HAP-1 (cell line): ENCODE results near the gene SYTL4.
A peak's percentile ranks its signal among the peaks of the same experiment; 100 is the strongest.
"Not testable (repeated sequence)": the region's sequence is repeated elsewhere in the genome, so short reads cannot be mapped to it uniquely, and the experiment has no call there.

Experiments
- DNase-seq, 2 experiments: peaks; one replicate each; pipeline ENCODE4 v3.0.0-alpha.2; 2016 to 2020; ENCODE audit warnings: low spot score in 2 of 2
- H3K27me3 ChIP-seq: fragments of 250-450 bp; sonication (Bioruptor Pico); 2 replicates; pipeline ENCODE4 v1.5.1; 2020; ENCODE audit warnings: low read depth, mild to moderate bottlenecking, moderate library complexity
- H3K36me3 ChIP-seq: fragments of 250-450 bp; sonication (Bioruptor Pico); replicated peaks from 2 replicates; pipeline ENCODE4 v1.5.1; 2020; ENCODE audit warnings: mild to moderate bottlenecking
- H3K4me1 ChIP-seq: fragments of 250-450 bp; sonication (Bioruptor Pico); 2 replicates; pipeline ENCODE4 v1.5.1; 2020; ENCODE audit warnings: mild to moderate bottlenecking
- H3K4me3 ChIP-seq: fragments of 250-450 bp; sonication (Bioruptor Pico); 2 replicates; pipeline ENCODE4 v1.5.1; 2020; ENCODE audit warnings: mild to moderate bottlenecking, moderate library complexity
- H3K9me3 ChIP-seq: fragments of 250-450 bp; sonication (Bioruptor Pico); 2 replicates; pipeline ENCODE4 v1.5.1; 2020; ENCODE audit warnings: mild to moderate bottlenecking, moderate library complexity
- in situ Hi-C: fragments of 300-500 bp; cut with MboI; formaldehyde crosslinking; loops from 3 replicates; pipeline ENCODE4 v1.14.3; 2020; ENCODE audit warnings: low sequenced_read_pairs, inconsistent platforms, mixed read lengths

SYTL4 gene

GRCh38 chrX:100731441-100732281 is at the start of gene SYTL4:
TSS of gene SYTL4 (minus strand) at chrX:100732121. CDS start at chrX:100702037, 30,084 bp downstream.
- DNase-seq, result peak; percentile 61 to 86
- Histone ChIP-seq H3K4me3 (peak within 1 kb of the TSS; percentile 76), H3K9me3 (no peaks in the 10 kb centered on the region), H3K27me3 (no peaks in the 10 kb centered on the region), H3K4me1 (peaks cover 17% of the 10 kb centered on the region), H3K36me3 (no peaks in the 10 kb centered on the region)
- in situ Hi-C loops, result no loop called here

- H3K4me3 ChIP-seq, H3K4me1 ChIP-seq, H3K9me3 ChIP-seq, H3K36me3 ChIP-seq, DNase-seq: not testable (repeated sequence)
- H3K27me3 ChIP-seq, result peaks cover 37% of the 10 kb centered on the region
- in situ Hi-C loops, result loop anchor here (5.0 to 25.0 kb wide), 2 partner anchors 82 to 257 kb away; no protein-coding TSS in a partner anchor
Observed at GRCh38 chrX:100769439-100769838, 37.5 kb upstream of the SYTL4 start.

GRCh38 chrX:100768679-100769338 is 36.9 kb upstream of the SYTL4 start:
- DNase-seq, result peak; percentile 80 to 97
- Histone ChIP-seq H3K9me3 (peaks cover 7% of the 10 kb centered on the region), H3K4me3 (no peak overlapping the region), H3K36me3 (no peaks in the 10 kb centered on the region), H3K27me3 (peaks cover 31% of the 10 kb centered on the region), H3K4me1 (no peaks in the 10 kb centered on the region)
- in situ Hi-C loops, result loop anchor here (5.0 to 25.0 kb wide), 2 partner anchors 82 to 257 kb away; no protein-coding TSS in a partner anchor

- peak; percentile 74 to 95 for DNase-seq
- Histone ChIP-seq H3K9me3 (no peaks in the 10 kb centered on the region), H3K4me3 (no peak overlapping the region), H3K36me3 (no peaks in the 10 kb centered on the region; the same call in 1 of the 2 replicates), H3K27me3 (no peaks in the 10 kb centered on the region), H3K4me1 (peaks cover 29% of the 10 kb centered on the region)
- in situ Hi-C loops, result loop anchor here (25.0 kb wide), 1 partner anchor 239 kb away; no protein-coding TSS in a partner anchor
Observed at GRCh38 chrX:100750883-100751282, 19.0 kb upstream of the SYTL4 start.

- in situ Hi-C loops, result no loop called here
Observed at GRCh38 chrX:100748108-100748507, 16.2 kb upstream of the SYTL4 start.

GRCh38 chrX:100747703-100748102 is 15.8 kb upstream of the SYTL4 start:
- no peak for DNase-seq
- no peak overlapping the region for H3K4me3 ChIP-seq
- H3K4me1 ChIP-seq, result peaks cover 45% of the 10 kb centered on the region
- H3K9me3 ChIP-seq, result no peaks in the 10 kb centered on the region
- in situ Hi-C loops, result no loop called here
- no peaks in the 10 kb centered on the region for H3K27me3 ChIP-seq
- no peaks in the 10 kb centered on the region; the same call in 1 of the 2 replicates for H3K36me3 ChIP-seq

More at GRCh38 chrX:100748108-100748507, 16.2 kb upstream of the SYTL4 start:
- Histone ChIP-seq H3K9me3 (no peaks in the 10 kb centered on the region), H3K4me3 (no peak overlapping the region), H3K4me1 (peaks cover 42% of the 10 kb centered on the region), H3K36me3 (no peaks in the 10 kb centered on the region; the same call in 1 of the 2 replicates), H3K27me3 (no peaks in the 10 kb centered on the region)
- no peak for DNase-seq

GRCh38 chrX:100747090-100747489 is 15.2 kb upstream of the SYTL4 start:
- Histone ChIP-seq H3K27me3 (no peaks in the 10 kb centered on the region), H3K4me1 (peaks cover 46% of the 10 kb centered on the region), H3K36me3 (no peaks in the 10 kb centered on the region; the same call in 1 of the 2 replicates), H3K9me3 (no peaks in the 10 kb centered on the region), H3K4me3 (no peak overlapping the region)
- in situ Hi-C loops, result no loop called here
- peak in 1 of 2 experiments; percentile 32 for DNase-seq

GRCh38 chrX:100745806-100746537 is 14.1 kb upstream of the SYTL4 start:
- Histone ChIP-seq H3K36me3 (no peaks in the 10 kb centered on the region; the same call in 1 of the 2 replicates), H3K4me3 (no peak overlapping the region), H3K27me3 (no peaks in the 10 kb centered on the region), H3K4me1 (peaks cover 39% of the 10 kb centered on the region), H3K9me3 (no peaks in the 10 kb centered on the region)
- DNase-seq, result peak; percentile 85 to 97
- in situ Hi-C loops, result no loop called here

- no peaks in the 10 kb centered on the region for H3K27me3 ChIP-seq
- H3K36me3 ChIP-seq, result no peaks in the 10 kb centered on the region; the same call in 1 of the 2 replicates
- no peaks in the 10 kb centered on the region for H3K9me3 ChIP-seq
- no peak for DNase-seq
- in situ Hi-C loops, result no loop called here
- peaks cover 33% of the 10 kb centered on the region for H3K4me1 ChIP-seq
- no peak overlapping the region for H3K4me3 ChIP-seq
Observed at GRCh38 chrX:100745205-100745604, 13.3 kb upstream of the SYTL4 start.

- in situ Hi-C loops, result no loop called here
- no peak for DNase-seq
- Histone ChIP-seq H3K36me3 (no peaks in the 10 kb centered on the region; the same call in 1 of the 2 replicates), H3K4me1 (peaks cover 30% of the 10 kb centered on the region), H3K4me3 (no peak overlapping the region), H3K9me3 (no peaks in the 10 kb centered on the region), H3K27me3 (no peaks in the 10 kb centered on the region)
Observed at GRCh38 chrX:100743009-100743607, 11.2 kb upstream of the SYTL4 start.

GRCh38 chrX:100724006-100724405 is 7.9 kb downstream of the SYTL4 start:
- H3K27me3 ChIP-seq, in situ Hi-C loops, H3K36me3 ChIP-seq, DNase-seq, H3K4me3 ChIP-seq, H3K9me3 ChIP-seq: not testable (repeated sequence)
- H3K4me1 ChIP-seq, result peaks cover 13% of the 10 kb centered on the region

GRCh38 chrX:100721328-100721727 is 10.6 kb downstream of the SYTL4 start:
- Histone ChIP-seq H3K4me3 (no peak overlapping the region), H3K4me1 (peaks cover 8% of the 10 kb centered on the region), H3K9me3 (no peaks in the 10 kb centered on the region), H3K27me3 (no peaks in the 10 kb centered on the region), H3K36me3 (no peaks in the 10 kb centered on the region)
- no peak for DNase-seq
- in situ Hi-C loops, result no loop called here

- Histone ChIP-seq H3K4me3 (no peak overlapping the region), H3K36me3 (no peaks in the 10 kb centered on the region), H3K9me3 (no peaks in the 10 kb centered on the region), H3K27me3 (no peaks in the 10 kb centered on the region), H3K4me1 (peaks cover 8% of the 10 kb centered on the region)
- peak in 1 of 2 experiments; percentile 28 for DNase-seq
- in situ Hi-C loops, result no loop called here
Observed at GRCh38 chrX:100720301-100720700, 11.6 kb downstream of the SYTL4 start.
